Kidney epithelial cell (primary cell): ENCODE data around the gene CFAP299. TPM values are rescaled to one million over a fixed set of nuclear protein-coding genes. Genes with fewer than 3 reads are reported as not detected.

Experiments
- DNase-seq: peaks from one replicate; pipeline ENCODE4 v3.0.0-alpha.2; 2010; ENCODE audit warnings: low read depth
- H3K27me3 ChIP-seq: 2 replicates; pipeline ENCODE4 v1.6.0; 2011; ENCODE audit warnings: low read length; ENCODE audit not compliant: control insufficient read depth, insufficient read depth
- H3K36me3 ChIP-seq: 2 replicates; pipeline ENCODE4 v1.5.1; 2011; ENCODE audit warnings: low read length; ENCODE audit not compliant: control insufficient read depth, insufficient read depth
- H3K4me3 ChIP-seq: 2 replicates; pipeline ENCODE4 v1.5.1; 2011; ENCODE audit warnings: low read depth, mild to moderate bottlenecking, control low read depth, low read length
- CTCF ChIP-seq: IDR thresholded peaks from 2 replicates; pipeline ENCODE4 v1.5.1; 2011; ENCODE audit warnings: mild to moderate bottlenecking, moderate library complexity, low read length, control low read depth, inconsistent platforms; ENCODE audit not compliant: insufficient read depth, poor library complexity, severe bottlenecking
- total RNA-seq: library from RNA; depleted of rRNA; stranded (reverse); fragments of >200 nt; gene quantifications from 2 replicates; pipeline ENCODE4 v1.2.3, GENCODE V29; 2015

CFAP299 gene
- total RNA-seq, 1 donor from 2014 or later = not detected

DNA sequence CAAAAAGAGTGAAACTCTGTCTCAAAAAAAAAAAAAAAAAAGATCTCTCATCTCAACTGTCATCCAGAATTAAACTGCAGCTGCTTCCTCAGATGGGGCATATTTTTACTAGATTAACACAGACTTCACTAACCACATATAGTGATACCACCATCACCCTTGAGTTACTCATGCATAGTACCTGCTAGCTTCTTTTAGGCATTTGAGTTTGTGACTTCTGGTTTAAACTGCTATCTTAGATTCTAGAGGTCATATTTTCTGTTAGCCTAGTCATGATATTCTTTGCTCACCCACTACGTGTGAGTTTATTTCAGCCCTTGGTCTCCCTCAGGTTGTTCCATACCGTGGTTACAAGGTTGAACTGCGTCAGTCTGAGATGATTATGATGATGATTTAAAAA lies 540.1 kb downstream of the CFAP299 start:
- H3K4me3 ChIP-seq = no peak overlapping the region
- DNase-seq = no peak
- H3K36me3 ChIP-seq = no peaks in the 10 kb centered on the region
- no peak for TF ChIP-seq CTCF
- no peaks in the 10 kb centered on the region for H3K27me3 ChIP-seq

DNA sequence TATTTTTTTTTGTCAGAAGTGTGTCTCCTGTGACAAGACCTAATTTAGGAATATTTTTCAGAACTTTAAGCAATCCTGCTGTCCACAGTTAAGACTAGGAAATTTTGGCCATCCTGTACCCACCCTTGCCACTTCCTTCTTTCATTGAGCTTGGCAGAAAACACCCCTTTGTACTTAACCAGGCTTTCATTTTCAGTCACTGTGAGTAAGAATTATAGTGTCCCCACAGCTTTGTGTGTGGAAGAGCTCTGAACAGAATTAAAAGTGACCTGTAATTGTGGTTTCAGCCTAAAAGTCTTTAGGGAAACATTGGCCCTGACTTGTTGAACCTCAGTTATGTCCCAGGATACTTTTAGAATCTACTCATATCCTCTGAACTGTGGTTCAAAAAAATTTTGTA lies 541.3 kb downstream of the CFAP299 start:
- TF ChIP-seq CTCF = no peak
- DNase-seq = no peak
- no peaks in the 10 kb centered on the region for H3K27me3 ChIP-seq

DNA sequence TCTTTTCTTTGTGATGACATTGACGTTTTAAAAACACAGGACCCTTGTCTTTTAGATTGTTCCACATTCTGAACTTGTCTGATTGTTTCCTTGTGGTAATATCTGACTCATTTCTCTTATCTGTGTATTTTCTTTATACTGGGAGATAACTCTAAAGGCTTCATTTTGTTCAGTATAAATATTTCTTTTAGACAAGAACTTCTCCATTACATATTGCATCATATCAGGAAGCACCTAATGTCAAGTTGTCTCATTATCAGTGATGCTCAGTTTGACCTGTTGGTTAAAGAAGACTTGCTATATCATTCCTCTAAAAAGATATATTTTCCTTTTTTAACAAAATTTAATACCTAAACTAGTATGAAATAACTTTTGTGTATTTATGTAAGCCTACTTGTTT lies 542.7 kb downstream of the CFAP299 start:
- Histone ChIP-seq H3K36me3 (no peaks in the 10 kb centered on the region), H3K4me3 (no peak overlapping the region), H3K27me3 (no peaks in the 10 kb centered on the region)
- no peak for DNase-seq
- no peak for TF ChIP-seq CTCF

More for the DNA sequence above, 541.3 kb downstream of the CFAP299 start:
- Histone ChIP-seq H3K4me3 (no peak overlapping the region), H3K36me3 (no peaks in the 10 kb centered on the region)

- Histone ChIP-seq H3K36me3 (no peaks in the 10 kb centered on the region), H3K4me3 (no peak overlapping the region), H3K27me3 (no peaks in the 10 kb centered on the region)
- no peak for DNase-seq
- TF ChIP-seq CTCF = no peak
These were observed 562.2 kb downstream of the CFAP299 start for GRCh38 chr4:80897537-80898303.

DNA sequence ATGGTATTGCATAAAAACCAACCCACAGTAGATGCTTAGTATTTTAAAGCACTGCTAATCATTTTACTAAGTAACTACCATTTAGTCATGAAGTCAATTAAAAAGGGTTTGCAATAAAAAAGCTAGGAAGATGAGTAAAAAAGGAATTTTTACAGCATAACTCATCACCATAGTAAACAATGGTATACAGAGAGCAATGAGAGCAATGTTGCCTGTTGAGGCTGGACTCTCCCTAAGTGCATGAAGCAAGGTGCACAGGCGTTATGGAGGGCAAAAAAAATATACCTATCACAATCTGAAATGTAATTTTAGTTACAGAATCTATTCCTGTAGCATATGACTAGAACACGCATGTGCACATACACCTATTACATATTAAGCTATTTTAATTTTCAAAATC lies 565.4 kb downstream of the CFAP299 start:
- Histone ChIP-seq H3K36me3 (no peaks in the 10 kb centered on the region), H3K4me3 (no peak overlapping the region), H3K27me3 (no peaks in the 10 kb centered on the region)
- no peak for TF ChIP-seq CTCF
- no peak for DNase-seq

GRCh38 chr4:80903020-80903419 lies 567.5 kb downstream of the CFAP299 start:
- Histone ChIP-seq H3K4me3 (no peak overlapping the region), H3K36me3 (no peaks in the 10 kb centered on the region), H3K27me3 (no peaks in the 10 kb centered on the region)
- DNase-seq = no peak
- no peak for TF ChIP-seq CTCF
